ENCODE results near the gene AKAP17A. TPM values are rescaled to one million over a fixed set of nuclear protein-coding genes. Genes with fewer than 3 reads are reported as not detected.

The AKAP17A gene
- total and polyA plus RNA-seq, 7 donors, result 9.9 to 25.1 (median 13.6) TPM

- DNase-seq (no peak), ATAC-seq (no peak)
- Histone ChIP-seq H3K36me3 (ENCODE audit: insufficient read depth in 1 of 2, low read depth in 1 of 2) (no peaks in the 10 kb centered on the region), H3K27me3 (ENCODE audit: insufficient read depth in 3 of 3, low read length in 2 of 3) (no peaks in the 10 kb centered on the region), H3K4me1 (no peaks in the 10 kb centered on the region), H3K27ac (no peak overlapping the region), H3K9me3 (no peaks in the 10 kb centered on the region), H3K4me3 (no peak overlapping the region)
- no peak for TF ChIP-seq CTCF (IDR thresholded peaks at IDR 0.05)
- intact Hi-C loops (cut with DNase I), result no loop called here
- WGBS, 3 donors, result 70 to 78% (median 76%) methylated on average over 6 to 7 of the region's 7 CpGs
Observed at GRCh38 chrX:1629244-1629643, 37.8 kb downstream of the AKAP17A start.

- Histone ChIP-seq H3K9me3 (peaks cover 9% of the 10 kb centered on the region), H3K36me3 (ENCODE audit: insufficient read depth in 1 of 2, low read depth in 1 of 2) (no peaks in the 10 kb centered on the region), H3K4me3 (no peak overlapping the region), H3K27ac (no peak overlapping the region), H3K4me1 (no peaks in the 10 kb centered on the region), H3K27me3 (ENCODE audit: insufficient read depth in 3 of 3, low read length in 2 of 3) (peaks cover 0 to 18% (median 0%) of the 10 kb centered on the region in 3 donors)
- DNase-seq (no peak), ATAC-seq (no peak)
- intact Hi-C loops (cut with DNase I), result loop anchor here (5.0 to 10.0 kb wide), 2 partner anchors 946 to 1169 kb away; no protein-coding TSS in a partner anchor
- TF ChIP-seq CTCF (IDR thresholded peaks at IDR 0.05), result no peak
Observed at GRCh38 chrX:1646009-1646408, 54.6 kb downstream of the AKAP17A start.

GRCh38 chrX:1649621-1650020 is 58.2 kb downstream of the AKAP17A start:
- intact Hi-C loops (cut with DNase I), result loop anchor here (5.0 to 10.0 kb wide), 2 partner anchors 943 to 1165 kb away; no protein-coding TSS in a partner anchor
- TF ChIP-seq CTCF (IDR thresholded peaks at IDR 0.05), result no peak
- WGBS, 3 donors, result 16 to 23% (median 20%) methylated on average over 8 of the region's 8 CpGs

More at GRCh38 chrX:1649621-1650020, 58.2 kb downstream of the AKAP17A start:
- no peak for DNase-seq
- no peak for ATAC-seq
- H3K36me3 ChIP-seq (ENCODE audit: insufficient read depth in 1 of 2, low read depth in 1 of 2), result no peaks in the 10 kb centered on the region
- H3K4me1 ChIP-seq, result no peaks in the 10 kb centered on the region
- H3K9me3 ChIP-seq, result peaks cover 9% of the 10 kb centered on the region
- peaks cover 0 to 18% (median 0%) of the 10 kb centered on the region in 3 donors for H3K27me3 ChIP-seq (ENCODE audit: insufficient read depth in 3 of 3, low read length in 2 of 3)
- no peak overlapping the region for H3K4me3 ChIP-seq
- H3K27ac ChIP-seq, result no peak overlapping the region

Other genes with a start within 250 kb of the AKAP17A start
- gene SLC25A6, start 199.5 kb upstream of the AKAP17A start, total RNA-seq, result 10 to 100 TPM; 73.9 to 92.4 (median 81.5) TPM
- 100 to 1,000 TPM in 1 of 3 donors, 10 to 100 TPM in 2; 48.4 to 189 (median 97.1) TPM for gene SLC25A6, start 199.5 kb upstream of the AKAP17A start, polyA plus RNA-seq
- 10 to 100 TPM in 3 of 4 donors, 1 to 10 TPM in 1; 9.4 to 18.2 (median 11.9) TPM for gene ASMTL, start 138.7 kb upstream of the AKAP17A start, total RNA-seq
- 1 to 10 TPM; 6.6 to 9.8 (median 7.5) TPM for gene ASMTL, start 138.7 kb upstream of the AKAP17A start, polyA plus RNA-seq
- gene P2RY8, start 54.4 kb upstream of the AKAP17A start, total RNA-seq, result 1 to 10 TPM; 1.3 to 4.1 (median 1.5) TPM
- 1 to 10 TPM in 2 of 3 donors, under 1 TPM in 1; 0.79 to 2.0 (median 1.3) TPM for gene P2RY8, start 54.4 kb upstream of the AKAP17A start, polyA plus RNA-seq
- gene ASMT, start 23.5 kb downstream of the AKAP17A start, total RNA-seq, result under 1 TPM in 1 of 4 donors, not detected in 3; 0.99 TPM
- under 1 TPM in 1 of 3 donors, not detected in 2; 0.14 TPM for gene ASMT, start 23.5 kb downstream of the AKAP17A start, polyA plus RNA-seq

Data from psoas muscle (tissue), 8 donors.